CD14-positive monocyte (primary cell): ENCODE measurements around the gene MBP. TPM values are rescaled to one million over a fixed set of nuclear protein-coding genes. Genes with fewer than 3 reads are reported as not detected.

Experiments
- DNase-seq, 3 donors: peaks; one replicate each; pipeline ENCODE4 v3.0.0-alpha.2; 2011 to 2022
- H2AFZ ChIP-seq: 2 replicates; pipeline ENCODE4 v1.6.0; 2012; ENCODE audit warnings: mild to moderate bottlenecking, low read depth, low read length, inconsistent platforms; ENCODE audit not compliant: insufficient read depth, poor library complexity, severe bottlenecking
- H3K27ac ChIP-seq, 2 donors: 1 replicate in 1 of 2; 2 replicates in 1 of 2; pipeline ENCODE4 v1.5.1; 2012 to 2013; ENCODE audit warnings: low read length in 2 of 2, control low read depth in 1 of 2, inconsistent platforms in 1 of 2, low read depth in 1 of 2, mild to moderate bottlenecking in 1 of 2
- H3K27me3 ChIP-seq, 2 donors: one replicate each; pipeline versions ENCODE4 v1.6.0 to v1.6.1; 2011 to 2013; ENCODE audit warnings: low read length in 2 of 2; ENCODE audit not compliant: control insufficient read depth in 2 of 2, insufficient read depth in 2 of 2
- H3K36me3 ChIP-seq, 2 donors: replicated peaks in 1 of 2; 1 replicate in 1 of 2; 2 replicates in 1 of 2; pipeline versions ENCODE4 v1.5.1 to v1.6.1; 2012 to 2013; ENCODE audit warnings: low read length in 2 of 2, control low read depth in 1 of 2, inconsistent platforms in 1 of 2, mild to moderate bottlenecking in 1 of 2; ENCODE audit not compliant: insufficient read depth in 2 of 2, control insufficient read depth in 1 of 2
- H3K4me1 ChIP-seq, 2 donors: 1 replicate in 1 of 2; 2 replicates in 1 of 2; pipeline versions ENCODE4 v1.5.1 to v1.6.1; 2012 to 2013; ENCODE audit warnings: low read length in 2 of 2, control low read depth in 1 of 2, inconsistent platforms in 1 of 2, mild to moderate bottlenecking in 1 of 2, moderate library complexity in 1 of 2; ENCODE audit not compliant: insufficient read depth in 2 of 2, control insufficient read depth in 1 of 2
- H3K4me2 ChIP-seq: replicated peaks from 2 replicates; pipeline ENCODE3; 2012; ENCODE audit warnings: low read length, moderate library complexity, mild to moderate bottlenecking; ENCODE audit not compliant: poor library complexity, severe bottlenecking; ENCODE audit errors: extremely low read depth
- H3K4me3 ChIP-seq, 3 experiments: fragments of 200-600 bp in 1 of 3; sonication (generic) in 1 of 3; replicated peaks in 1 of 3; 1 replicate in 2 of 3; 2 replicates in 1 of 3; pipeline ENCODE4 v1.5.1; 2011 to 2013; ENCODE audit warnings: low read length in 3 of 3, mild to moderate bottlenecking in 3 of 3, control low read depth in 2 of 3, low read depth in 2 of 3, inconsistent platforms in 1 of 3, moderate library complexity in 1 of 3
- H3K79me2 ChIP-seq: 2 replicates; pipeline ENCODE4 v1.6.0; 2012; ENCODE audit warnings: mild to moderate bottlenecking, control low read depth, inconsistent platforms, low read length, moderate library complexity; ENCODE audit not compliant: insufficient read depth
- H3K9ac ChIP-seq: 2 replicates; pipeline ENCODE4 v1.6.0; 2017; ENCODE audit warnings: low read length, mild to moderate bottlenecking; ENCODE audit not compliant: insufficient read depth, poor library complexity, severe bottlenecking
- H3K9me3 ChIP-seq, 2 donors: replicated peaks in 1 of 2; 1 replicate in 1 of 2; 2 replicates in 1 of 2; pipeline versions ENCODE4 v1.5.1 to v1.6.1; 2012 to 2013; ENCODE audit warnings: low read length in 2 of 2, control low read depth in 1 of 2; ENCODE audit not compliant: control insufficient read depth in 1 of 2, insufficient read depth in 1 of 2
- H4K20me1 ChIP-seq: 2 replicates; pipeline ENCODE4 v1.6.0; 2012; ENCODE audit warnings: mild to moderate bottlenecking, low read length, control low read depth, moderate library complexity; ENCODE audit not compliant: insufficient read depth
- H3K27ac Mint-ChIP-seq, 7 donors: one replicate each; pipeline ENCODE4 v1.8.0; 2020; ENCODE audit warnings: mild to moderate bottlenecking in 7 of 7, mixed read lengths in 7 of 7, moderate library complexity in 6 of 7, inconsistent platforms in 2 of 7
- H3K27me3 Mint-ChIP-seq, 3 donors: one replicate each; pipeline ENCODE4 v1.8.0; 2021 to 2022; ENCODE audit warnings: low read depth in 3 of 3, mild to moderate bottlenecking in 3 of 3, mixed read lengths in 3 of 3, moderate library complexity in 3 of 3, inconsistent platforms in 1 of 3
- H3K36me3 Mint-ChIP-seq, 2 donors: one replicate each; pipeline ENCODE4 v1.8.0; 2020; ENCODE audit warnings: mixed read lengths in 2 of 2, inconsistent platforms in 1 of 2, mild to moderate bottlenecking in 1 of 2
- H3K4me1 Mint-ChIP-seq: one replicate; pipeline ENCODE4 v1.8.0; 2020; ENCODE audit warnings: mild to moderate bottlenecking, mixed read lengths
- H3K4me3 Mint-ChIP-seq, 2 donors: one replicate each; pipeline ENCODE4 v1.8.0; 2020; ENCODE audit warnings: mild to moderate bottlenecking in 2 of 2, mixed read lengths in 2 of 2, moderate library complexity in 1 of 2
- H3K9me3 Mint-ChIP-seq, 7 donors: one replicate each; pipeline ENCODE4 v1.8.0; 2020 to 2022; ENCODE audit warnings: mixed read lengths in 7 of 7, mild to moderate bottlenecking in 6 of 7, moderate library complexity in 6 of 7, inconsistent platforms in 2 of 7
- CTCF ChIP-seq: fragments of 200-600 bp; IDR thresholded peaks from one replicate; pipeline ENCODE4 v1.8.0; 2022; ENCODE audit warnings: antibody characterized with exemption, mild to moderate bottlenecking
- WGBS: methylation state at CpG from one replicate; pipeline ENCODE4 v1.1.5; 2013; ENCODE audit warnings: missing lambda C conversion rate; ENCODE audit not compliant: insufficient coverage; 5-methylcytosine and 5-hydroxymethylcytosine counted together
- intact Hi-C, 2 donors: fragments of 100-400 bp; cut with micrococcal nuclease; formaldehyde crosslinking; loops; one replicate each; pipeline versions ENCODE4 v1.15.0 to v1.15.1; 2023
- polyA plus RNA-seq, 3 donors: library from polyadenylated mRNA; depleted of rRNA in 1 of 3; unstranded in 2 of 3; stranded (reverse) in 1 of 3; fragments of 300-500 nt in 2 of 3; fragments of >200 nt in 1 of 3; fragmentation: Illumina TruSeq in 2 of 3; gene quantifications; 1 replicate in 2 of 3; 2 replicates in 1 of 3; pipeline ENCODE4 v1.2.3, GENCODE V29; 2012 to 2021

The MBP gene
- polyA plus RNA-seq, 3 donors, result 47.7 to 81.0 (median 50.4) TPM

DNA sequence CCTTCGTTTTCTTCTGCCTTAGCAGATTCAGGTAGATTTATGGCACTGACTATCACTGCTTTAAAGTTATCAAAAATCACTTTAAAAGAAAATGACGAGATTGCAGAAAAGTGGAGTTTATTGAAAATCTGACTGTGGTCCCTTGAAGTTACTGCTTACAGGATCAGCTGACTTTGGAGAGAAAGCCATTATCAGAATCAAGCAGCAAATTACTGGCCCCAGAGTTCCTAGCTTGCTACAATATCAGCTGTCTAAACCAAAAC, 18.5 kb downstream of the MBP start:
- H3K9ac ChIP-seq, result peak overlapping the region; percentile 58

GRCh38 chr18:77113361-77114151, 19.0 kb downstream of the MBP start:
- Histone ChIP-seq H3K9ac (peak overlapping the region; percentile 58), H3K4me1 (peaks cover 80 to 85% of the 10 kb centered on the region in 2 donors), H4K20me1 (peaks cover 3% of the 10 kb centered on the region), H3K27me3 (no peaks in the 10 kb centered on the region), H3K4me3 (peak overlapping the region in 1 of 3 experiments; percentile 29), H3K27ac (peak overlapping the region; percentile 97 to 99), H3K79me2 (peaks cover 87% of the 10 kb centered on the region), H3K9me3 (no peaks in the 10 kb centered on the region), H3K36me3 (peaks cover 10 to 20% of the 10 kb centered on the region in 2 donors), H2AFZ (no peak overlapping the region), H3K4me2 (peak overlapping the region; percentile 31)
- Mint-ChIP-seq H3K36me3 (peaks cover 55 to 56% of the 10 kb centered on the region in 2 donors), H3K9me3 (no peaks in the 10 kb centered on the region), H3K27ac (peak overlapping the region; percentile 96 to 99 (median 98)), H3K4me3 (peak overlapping the region; percentile 72 to 76), H3K27me3 (no peaks in the 10 kb centered on the region), H3K4me1 (peaks cover 83% of the 10 kb centered on the region)
- intact Hi-C loops, result loop anchor here (1.0 to 5.0 kb wide), 5 partner anchors 13 to 621 kb away; no protein-coding TSS in a partner anchor
- WGBS, result 78% methylated on average over 12 of the region's 15 CpGs
- no peak for TF ChIP-seq CTCF
- DNase-seq, result peak in 1 of 3 donors; percentile 62

More for the DNA sequence above, 18.5 kb downstream of the MBP start:
- H3K79me2 ChIP-seq, result peaks cover 87% of the 10 kb centered on the region
- H3K27ac ChIP-seq, result peak overlapping the region; percentile 97 to 99
- no peak for DNase-seq
- H3K27me3 Mint-ChIP-seq, result no peaks in the 10 kb centered on the region
- peak overlapping the region in 1 of 3 experiments; percentile 29 for H3K4me3 ChIP-seq
- H3K4me3 Mint-ChIP-seq, result peak overlapping the region; percentile 72 to 76
- peaks cover 82% of the 10 kb centered on the region for H3K4me1 Mint-ChIP-seq
- intact Hi-C loops, result loop anchor here (1.0 to 5.0 kb wide), 5 partner anchors 13 to 622 kb away; no protein-coding TSS in a partner anchor
- peaks cover 59 to 61% of the 10 kb centered on the region in 2 donors for H3K36me3 Mint-ChIP-seq
- no CpG with 5 or more reads among the region's 2 CpGs for WGBS
- H3K9me3 ChIP-seq, result no peaks in the 10 kb centered on the region
- peaks cover 78 to 80% of the 10 kb centered on the region in 2 donors for H3K4me1 ChIP-seq
- H3K27ac Mint-ChIP-seq, result peak overlapping the region; percentile 96 to 99 (median 98)
- H3K27me3 ChIP-seq, result no peaks in the 10 kb centered on the region
- no peak for TF ChIP-seq CTCF
- no peak overlapping the region for H2AFZ ChIP-seq
- H4K20me1 ChIP-seq, result peaks cover 4% of the 10 kb centered on the region
- peaks cover 13 to 24% of the 10 kb centered on the region in 2 donors for H3K36me3 ChIP-seq
- H3K9me3 Mint-ChIP-seq, result no peaks in the 10 kb centered on the region
- peak overlapping the region; percentile 31 for H3K4me2 ChIP-seq
